GM19467 (cell line): Measurements from ENCODE around the gene HESX1.

ENCODE experiments used
- ATAC-seq: cut with Tn5 transposase; IDR thresholded peaks from one replicate; pipeline ENCODE4 v1.9.1; 2021; ENCODE audit warnings: mild to moderate bottlenecking, moderate library complexity; ENCODE audit not compliant: unreplicated experiment

Gene HESX1

DNA sequence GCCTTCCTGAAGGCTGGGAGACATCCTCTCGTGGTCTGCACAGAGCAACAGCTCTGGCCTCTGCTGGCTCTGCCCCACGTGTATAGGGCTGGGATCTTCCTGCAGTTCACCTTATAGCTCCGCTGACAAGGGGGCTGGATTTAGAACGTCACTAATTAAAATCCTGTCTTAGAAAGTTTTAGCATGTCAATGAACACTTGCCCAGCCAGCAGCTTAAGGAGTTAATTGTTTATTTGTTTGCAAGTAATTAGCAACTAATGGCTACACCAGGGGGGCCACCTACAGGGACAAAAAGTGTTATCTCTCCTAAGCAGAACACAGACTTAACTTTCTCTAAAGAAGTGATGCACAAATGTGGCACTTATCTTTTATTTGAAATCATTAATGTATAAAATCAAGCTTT is at the start of gene HESX1:
HESX1 (minus strand) TSS at position 84 of the 403 bp plus-strand sequence; CDS start at position 24, 60 bp downstream.
- no peak for ATAC-seq

DNA sequence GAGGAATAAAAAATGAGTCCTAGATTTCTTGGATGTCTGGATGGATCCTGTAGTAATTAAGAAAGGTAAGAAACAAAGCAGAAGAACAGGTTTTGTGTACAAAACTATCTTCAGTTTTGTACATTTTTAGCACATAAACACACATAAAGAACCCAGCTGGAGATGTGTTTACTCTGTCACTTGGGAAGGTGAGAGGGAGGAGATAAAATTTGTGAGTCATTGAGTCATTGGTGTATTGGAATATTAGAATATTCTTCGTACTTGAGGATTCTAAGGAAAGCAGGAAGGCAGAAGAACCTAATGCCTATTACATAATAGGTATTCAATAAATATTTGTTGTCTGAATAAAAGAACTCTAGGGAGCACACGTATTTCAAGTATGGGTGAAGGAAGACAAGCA is 45.2 kb upstream of the HESX1 start:
- no peak for ATAC-seq

DNA sequence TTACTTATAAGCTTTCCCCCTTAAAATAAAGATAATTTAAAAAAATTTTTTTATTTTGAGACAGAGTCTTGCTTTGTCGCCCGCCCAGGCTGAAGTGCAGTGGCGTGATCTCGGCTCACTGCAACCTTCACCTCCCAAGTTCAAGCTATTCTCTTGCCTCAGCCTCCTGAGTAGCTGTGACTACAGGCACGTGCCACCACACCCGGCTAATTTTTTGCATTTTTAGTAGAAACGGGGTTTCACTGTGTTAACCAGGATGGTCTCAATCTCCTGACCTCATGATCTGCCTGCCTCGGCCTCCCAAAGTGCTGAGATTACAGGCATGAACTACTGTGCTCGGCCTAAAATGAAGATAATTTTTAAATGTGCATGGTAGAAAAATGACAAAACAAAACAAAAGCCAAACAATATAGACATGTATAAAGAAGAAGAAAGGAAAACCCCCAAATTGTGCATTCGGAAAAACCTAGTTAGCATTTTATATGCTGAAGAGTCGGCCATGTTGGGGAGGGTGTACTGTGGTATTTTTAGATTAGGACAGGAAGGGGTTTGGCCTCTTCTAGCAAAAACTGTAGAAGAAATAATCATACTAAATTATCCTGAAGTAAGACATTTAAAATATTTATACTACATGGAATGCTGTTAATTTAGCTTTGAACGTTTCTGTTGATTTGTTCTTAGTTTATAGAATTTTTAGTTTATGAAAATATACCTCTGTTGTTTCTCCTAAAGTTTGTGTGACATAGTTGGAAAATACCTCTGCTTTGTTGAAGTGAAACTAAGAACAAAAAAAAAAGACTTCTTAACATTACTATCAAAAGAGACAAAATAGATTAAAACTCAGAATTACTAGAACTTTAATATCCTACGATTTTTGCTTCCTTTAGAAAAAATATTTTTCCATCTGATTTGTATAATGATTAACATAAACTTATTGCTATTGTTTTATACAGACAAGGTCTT is 35.1 kb upstream of the HESX1 start:
- no peak for ATAC-seq

DNA sequence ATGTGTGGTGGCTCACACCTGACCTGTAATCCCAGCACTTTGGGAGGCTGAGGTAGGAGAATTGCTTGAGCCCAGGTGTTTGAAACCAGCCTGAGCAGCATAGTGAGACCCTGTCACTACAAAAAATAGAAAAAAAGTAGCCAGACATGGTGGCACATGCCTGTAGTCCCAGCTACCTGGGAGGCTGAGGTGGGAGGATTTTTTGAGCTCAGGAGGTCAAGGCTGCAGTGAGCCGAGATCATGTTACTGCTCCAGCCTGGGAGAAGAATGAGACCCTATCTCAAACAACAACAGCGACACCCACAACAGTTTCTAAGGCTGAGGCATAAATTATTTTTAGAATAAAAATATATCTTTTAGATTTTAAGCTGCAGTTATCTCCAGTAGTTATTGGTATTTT is 34.0 kb upstream of the HESX1 start:
- no peak for ATAC-seq

DNA sequence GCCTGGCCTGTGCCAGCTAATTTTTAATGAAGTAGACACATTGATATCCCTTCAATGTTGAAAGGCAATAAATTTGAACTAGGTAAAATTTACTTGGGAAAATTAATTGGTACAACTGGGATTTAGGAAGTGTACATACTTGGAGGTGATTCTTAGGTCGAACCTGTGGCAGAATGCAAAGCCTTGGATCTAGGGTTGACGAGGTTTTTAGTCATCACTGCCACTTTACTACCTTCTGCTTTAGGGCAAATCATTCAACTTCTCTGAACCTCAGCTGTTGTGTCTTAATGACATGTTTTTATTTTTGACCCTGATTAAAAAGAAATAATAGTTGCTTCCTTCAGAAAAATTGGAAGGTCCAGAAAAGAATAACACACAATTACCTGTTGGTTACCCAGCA is 30.2 kb upstream of the HESX1 start:
- no peak for ATAC-seq

DNA sequence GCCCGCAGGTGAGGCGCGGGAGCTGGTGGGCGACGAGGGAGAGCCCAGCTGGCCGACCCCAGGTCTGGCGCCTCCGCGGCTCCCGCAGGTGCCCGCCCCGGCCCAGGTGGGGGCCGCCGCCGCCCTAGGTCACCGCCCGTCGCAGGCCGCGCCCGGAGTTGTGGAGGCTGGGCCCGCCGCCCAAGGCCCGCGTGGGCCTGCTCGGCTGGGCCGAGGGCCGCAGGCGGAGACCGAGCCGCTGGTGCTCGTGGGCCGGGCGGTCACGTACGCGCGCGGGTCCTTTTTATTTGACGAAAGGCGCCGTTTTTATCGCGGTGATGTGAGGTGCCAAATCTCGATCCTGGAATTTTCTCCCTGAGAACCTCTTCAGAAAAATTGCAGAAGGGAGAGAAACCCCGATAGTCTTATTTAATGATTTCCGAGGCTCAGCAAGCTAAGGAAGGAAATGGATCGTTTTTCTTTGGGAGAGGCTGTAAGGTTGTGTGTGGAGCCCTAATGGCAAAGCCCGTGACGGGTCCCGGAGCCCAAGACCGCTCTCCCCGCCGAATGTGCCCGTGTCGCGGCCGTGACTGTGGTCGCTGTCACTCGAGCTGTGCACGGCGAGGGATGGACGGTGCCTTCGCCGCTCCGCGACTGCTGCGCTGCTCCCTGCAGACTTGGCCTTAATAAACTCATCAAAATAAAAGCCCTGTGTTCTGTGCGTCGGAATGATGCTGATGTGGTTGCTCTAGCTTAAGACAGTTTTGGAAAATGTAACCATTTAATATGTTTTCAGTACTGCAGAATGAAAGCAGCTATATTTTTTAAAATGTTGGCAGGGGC is 28.4 kb upstream of the HESX1 start:
- peak; percentile 34 for ATAC-seq

DNA sequence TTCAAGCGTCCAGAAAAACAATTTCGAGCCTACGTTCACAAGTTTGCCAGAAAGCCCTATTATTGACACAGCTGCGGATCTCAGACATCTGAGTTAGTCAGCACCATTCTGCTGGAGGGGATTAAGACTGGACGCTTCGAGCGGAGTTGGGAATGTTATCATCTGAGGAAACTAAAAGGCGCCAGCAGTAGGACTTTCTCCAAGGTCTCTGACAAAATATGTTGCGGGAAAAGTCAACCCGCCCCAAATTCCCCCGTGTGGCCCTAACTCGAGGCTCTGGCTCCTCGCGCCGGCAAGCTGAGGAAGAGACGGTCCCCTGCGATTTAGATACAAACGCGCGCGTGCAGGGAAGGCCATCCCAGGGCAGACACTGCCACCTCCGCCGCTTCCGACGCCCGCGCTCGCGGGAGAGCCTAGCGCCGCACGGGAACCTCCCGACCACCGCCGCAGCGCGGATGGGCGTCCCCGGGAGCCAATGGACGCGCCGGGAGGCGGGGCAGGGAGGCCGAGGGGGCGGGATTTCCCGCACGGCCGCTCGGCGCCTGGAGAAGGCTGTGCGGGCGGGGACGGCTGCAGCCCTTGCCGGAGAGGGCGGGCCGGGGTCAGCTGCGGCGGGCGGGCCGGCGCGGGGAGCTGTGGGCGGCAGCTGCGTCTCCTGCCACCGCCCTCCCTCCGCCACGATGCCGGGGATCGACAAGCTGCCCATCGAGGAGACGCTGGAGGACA is 27.6 kb upstream of the HESX1 start, which contains the start of gene APPL1:
APPL1 (plus strand) TSS at position 526 of the 726 bp plus-strand sequence; CDS start at position 681, 155 bp downstream.
- ATAC-seq, result peak; percentile 87

DNA sequence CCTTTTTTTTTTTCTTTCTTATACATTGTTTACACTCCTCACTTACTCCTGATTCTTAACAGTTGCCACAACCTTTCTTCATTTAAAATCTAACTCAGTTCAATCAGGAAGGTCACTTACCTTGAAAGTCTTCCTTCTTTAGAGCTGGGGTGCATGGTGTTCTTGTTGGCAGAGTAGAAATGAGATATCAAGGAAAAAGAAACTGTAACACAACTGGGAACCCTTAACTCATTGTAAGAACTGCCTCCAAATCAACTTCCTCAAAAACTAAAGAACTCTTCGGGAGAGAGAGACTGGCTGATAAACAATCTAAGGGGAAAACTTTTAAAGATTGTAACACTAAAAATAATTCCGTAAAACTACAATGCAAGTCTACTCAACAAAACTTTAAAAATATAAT is 26.4 kb upstream of the HESX1 start:
- ATAC-seq, result no peak

DNA sequence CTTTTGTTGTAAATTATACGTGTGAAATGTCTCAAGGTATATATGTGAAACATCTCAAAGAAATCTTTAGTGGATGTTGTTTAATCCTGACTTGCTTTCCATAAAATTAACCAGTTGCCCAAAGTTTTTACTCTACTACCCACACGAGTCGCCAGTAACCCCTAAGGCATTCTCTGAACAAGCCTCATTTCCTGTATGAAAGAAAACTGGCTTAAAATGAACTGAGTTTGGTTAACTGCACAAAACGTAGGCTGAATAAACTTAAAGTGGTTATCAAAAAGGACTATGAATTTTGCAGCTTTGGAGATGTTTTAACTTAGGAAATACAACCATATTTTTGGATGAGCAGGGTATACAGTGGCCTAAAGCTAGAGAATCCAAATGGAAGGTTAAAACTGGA is 25.1 kb upstream of the HESX1 start:
- ATAC-seq, result no peak

DNA sequence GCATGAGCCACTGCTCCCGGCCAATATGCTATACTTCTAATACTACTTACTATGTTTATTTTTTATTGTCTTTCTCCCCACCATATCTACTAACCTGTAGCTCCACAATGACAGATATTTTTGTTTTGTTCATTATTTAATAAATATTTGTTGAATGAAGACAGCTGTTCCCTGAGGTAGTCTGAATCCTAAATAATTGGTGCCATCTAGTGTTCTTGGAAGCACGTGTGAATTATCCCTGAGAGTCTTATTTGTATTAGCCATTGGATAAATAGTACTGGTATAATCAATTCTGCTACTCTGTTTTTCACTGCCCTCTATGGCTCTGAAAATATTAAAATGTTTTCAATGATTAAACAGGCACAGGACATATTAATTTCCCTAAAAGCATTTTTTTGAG is 22.1 kb upstream of the HESX1 start:
- no peak for ATAC-seq

DNA sequence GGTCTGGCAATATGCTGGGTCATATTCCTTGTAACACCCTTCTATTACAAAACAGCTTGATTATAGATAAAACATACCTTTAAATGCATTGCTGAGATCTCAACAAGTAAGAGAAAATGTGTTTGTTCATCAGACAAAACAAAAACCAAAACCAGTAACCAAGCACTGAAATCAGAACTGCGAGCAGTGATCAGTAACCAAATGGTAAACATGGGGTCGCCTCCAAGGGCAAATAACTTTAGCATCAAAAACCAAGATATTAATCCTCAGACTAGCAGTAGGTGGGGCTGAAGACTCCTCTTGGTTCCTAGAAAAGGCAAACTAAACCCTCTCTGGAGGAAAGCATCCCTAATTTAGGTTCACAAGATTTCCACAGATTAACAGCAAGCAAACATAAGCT is 6.6 kb upstream of the HESX1 start:
- no peak for ATAC-seq

DNA sequence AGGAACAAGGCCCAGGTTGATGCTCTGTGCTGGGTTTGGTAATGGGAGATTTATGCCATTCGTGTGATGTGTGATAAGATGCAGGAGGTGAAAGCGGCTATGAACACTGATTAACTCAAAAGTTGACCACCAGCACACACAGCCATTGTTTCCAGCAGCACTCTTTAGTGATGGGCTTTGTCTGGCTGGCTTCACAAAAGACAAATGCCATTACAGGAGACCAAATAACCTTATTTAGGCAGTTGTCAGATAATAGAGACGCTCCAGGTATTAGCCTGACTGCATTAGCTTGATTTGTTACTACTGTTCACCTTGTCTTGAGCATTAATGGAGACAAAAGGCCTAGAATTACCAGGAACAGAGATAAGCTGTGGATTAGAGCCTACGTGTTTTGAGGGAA is 5.1 kb downstream of the HESX1 start:
- no peak for ATAC-seq

DNA sequence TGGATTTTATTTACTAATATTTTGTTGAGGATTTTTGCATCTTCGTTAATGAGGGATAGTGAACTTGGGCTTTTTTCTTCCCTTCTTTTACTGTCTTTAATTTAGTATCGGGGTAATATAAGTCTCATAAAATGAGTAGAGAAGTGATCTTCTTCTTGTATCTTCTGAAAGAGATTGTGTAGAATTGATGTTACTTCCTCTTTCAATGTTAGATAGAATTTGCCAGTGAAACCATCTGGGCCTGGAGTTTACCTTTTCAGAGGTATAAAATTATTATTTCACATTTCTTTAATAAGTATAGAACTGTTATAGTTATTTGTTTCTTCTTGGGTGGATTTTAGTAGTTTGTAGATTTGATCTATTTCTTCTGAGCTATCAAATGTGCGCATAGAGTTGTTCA is 7.8 kb downstream of the HESX1 start:
- no peak for ATAC-seq

DNA sequence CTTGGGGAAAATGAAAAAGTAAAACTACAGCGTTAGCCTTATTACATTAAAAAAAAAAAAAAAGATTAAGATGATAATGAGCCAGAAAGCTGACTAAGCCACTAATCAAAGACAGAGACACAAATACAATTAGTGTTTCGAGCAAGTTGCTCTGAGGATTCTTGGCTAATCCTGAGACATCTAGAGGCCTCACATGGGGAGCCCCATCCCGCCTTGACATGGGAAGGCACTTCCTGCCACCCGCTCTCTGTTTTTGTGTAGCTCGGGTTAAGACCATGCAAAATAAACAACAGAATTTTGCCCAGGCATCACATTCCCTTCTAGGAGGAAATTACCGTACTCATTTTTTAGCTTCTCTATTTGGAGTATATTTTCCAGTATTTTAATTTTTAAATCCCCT is 15.3 kb downstream of the HESX1 start:
- no peak for ATAC-seq

DNA sequence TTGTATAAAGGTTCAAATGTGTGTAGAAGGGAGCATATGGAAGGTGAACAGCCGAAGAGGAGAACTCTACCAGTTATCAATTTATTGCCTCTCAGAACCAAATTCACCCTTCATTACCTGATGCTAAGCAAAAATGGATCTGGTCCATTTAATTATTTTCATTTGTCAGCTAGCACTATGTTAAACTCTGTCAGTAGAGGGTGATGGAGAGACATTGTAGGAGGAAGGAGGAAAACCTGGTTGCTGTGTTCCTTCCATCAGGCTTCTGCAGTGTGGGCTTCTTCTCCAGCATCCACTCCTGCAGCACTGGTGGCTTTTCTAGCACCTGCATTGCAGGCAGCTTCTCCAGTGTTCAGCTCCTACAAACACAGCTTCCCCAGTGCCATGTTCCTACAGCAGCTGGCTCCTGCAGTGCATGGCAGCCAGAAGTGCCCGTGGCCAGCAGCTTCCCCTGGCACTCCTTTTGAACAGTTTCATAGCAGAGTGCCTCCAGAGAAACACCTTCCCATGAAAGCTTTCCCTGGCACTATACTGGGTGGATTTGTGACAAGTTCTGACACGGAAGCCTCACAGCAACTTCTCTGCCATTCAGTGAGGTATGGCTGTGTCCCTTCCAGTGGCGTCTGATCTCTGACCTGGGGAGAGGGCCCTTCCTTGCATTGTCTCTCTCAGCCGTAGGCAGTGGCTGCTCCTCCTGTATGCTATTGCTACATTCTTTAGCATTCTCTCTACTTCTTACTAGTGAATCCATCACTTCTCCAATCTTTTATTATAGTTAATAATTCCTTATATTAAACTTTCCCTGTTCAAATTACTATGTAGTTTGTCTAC is 20.0 kb downstream of the HESX1 start:
- no peak for ATAC-seq

DNA sequence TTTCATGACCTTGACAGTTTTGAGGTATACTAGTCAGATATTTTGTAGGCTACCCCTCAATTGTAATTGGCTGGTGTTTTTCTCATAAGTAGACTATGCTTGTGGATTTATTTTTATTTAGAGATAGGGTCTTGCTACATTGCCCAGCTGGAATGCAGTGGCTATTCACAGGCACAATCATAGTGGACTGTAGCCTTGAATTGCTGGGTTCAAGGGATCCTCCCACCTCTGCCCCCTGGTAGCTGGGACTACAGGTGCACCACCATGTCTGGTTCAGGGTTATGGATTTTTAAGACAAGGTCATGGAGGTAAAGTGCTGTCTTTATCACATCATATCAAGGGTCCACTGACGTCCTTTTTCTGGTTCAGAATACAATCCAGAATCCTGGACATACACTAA is 23.7 kb downstream of the HESX1 start:
- no peak for ATAC-seq

DNA sequence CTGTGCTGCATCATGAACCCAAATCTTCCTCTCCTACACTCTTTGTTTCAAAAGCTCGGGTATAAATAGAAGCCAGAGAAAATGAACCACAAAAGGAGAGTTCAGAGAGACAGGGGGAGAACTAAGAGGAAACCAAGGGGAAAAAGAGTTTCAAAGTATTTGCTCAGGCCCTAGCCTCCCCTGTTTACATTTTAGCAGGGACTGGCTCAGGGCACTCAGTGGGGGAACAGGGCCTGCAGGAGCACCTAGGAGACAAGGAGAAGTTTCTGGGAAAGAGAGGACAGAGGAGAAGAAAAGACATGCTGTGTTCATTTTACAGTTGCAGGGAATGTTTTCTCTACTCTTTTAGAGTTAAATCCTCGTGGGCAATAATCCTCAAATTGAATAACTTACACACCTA is 26.1 kb downstream of the HESX1 start:
- ATAC-seq, result no peak

DNA sequence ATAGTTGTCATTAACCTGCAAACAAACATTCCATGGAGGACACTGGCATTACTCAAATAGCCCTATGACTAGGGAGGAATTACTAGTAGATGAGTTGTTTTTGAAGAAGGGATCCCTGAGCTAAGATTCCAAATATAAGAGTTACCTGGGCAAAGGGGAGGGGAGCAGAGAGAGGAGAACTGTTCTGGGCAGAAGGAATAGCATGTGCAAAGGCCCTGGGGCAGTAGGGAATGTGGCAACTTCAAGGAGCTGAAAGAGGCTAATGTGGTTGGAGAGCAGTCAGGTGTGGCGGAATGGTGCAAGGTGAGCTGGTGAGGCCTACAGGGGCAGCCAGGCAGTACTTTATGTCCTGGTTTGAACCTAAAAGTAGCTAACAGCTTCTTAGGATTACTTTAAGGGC is 28.8 kb downstream of the HESX1 start:
- ATAC-seq, result no peak

DNA sequence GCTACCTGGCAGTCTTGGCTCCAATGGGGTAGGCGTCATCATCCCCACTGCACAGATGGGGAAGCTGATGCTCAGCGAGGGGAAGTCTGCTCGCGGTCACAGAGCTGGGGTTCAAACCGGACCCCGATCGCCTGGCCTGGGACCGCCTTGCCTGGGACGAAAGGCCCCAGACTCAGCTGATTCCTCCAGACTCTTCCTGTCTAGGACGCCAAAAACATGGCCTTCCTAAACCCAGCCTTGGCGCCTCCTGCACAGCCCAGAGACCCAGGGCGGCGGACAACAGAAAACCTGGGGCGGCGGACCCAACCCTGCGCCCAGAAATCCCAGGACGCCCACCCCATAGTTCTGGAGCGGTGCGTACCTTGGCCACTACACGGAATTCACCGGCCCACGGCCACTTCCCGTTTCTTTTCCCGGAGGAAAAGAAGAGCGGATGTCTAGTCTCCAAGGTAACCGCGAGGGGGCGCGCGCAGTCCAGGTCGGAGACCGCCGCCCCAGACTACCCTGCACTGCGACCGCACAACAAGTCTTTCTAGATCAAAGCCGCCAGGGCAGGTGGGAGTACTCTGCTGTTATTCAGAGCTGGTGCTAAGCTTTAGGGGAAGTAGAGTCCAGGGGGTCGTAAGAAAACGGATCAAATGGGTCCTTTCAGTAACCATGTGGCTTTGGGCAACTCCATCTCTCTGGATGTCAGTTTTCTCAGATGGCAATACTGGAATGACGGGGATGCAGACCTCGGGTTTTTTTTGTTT is 29.7 kb downstream of the HESX1 start:
- peak; percentile 69 for ATAC-seq

DNA sequence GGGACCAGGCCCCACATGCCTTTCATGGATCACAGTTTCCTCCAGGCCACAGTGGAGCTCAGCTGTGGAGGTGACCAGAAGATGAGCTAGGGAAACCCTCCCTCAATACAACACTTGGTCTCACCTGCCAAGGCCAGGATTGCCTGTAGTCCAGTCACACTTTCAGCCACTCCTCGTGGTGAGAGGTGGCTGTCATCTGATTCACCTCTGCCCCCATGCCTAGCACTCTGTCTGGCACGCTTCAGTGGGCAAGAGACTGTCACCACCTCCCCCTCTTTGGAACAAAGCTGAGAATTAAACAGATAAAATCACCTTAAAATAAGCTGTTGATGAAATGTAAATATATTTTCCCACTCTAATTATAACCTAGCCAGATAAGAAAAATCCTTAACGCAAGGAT is 30.7 kb downstream of the HESX1 start:
- ATAC-seq, result no peak
